ENCODE measurements around the gene SLC39A13.

Gene SLC39A13

DNA sequence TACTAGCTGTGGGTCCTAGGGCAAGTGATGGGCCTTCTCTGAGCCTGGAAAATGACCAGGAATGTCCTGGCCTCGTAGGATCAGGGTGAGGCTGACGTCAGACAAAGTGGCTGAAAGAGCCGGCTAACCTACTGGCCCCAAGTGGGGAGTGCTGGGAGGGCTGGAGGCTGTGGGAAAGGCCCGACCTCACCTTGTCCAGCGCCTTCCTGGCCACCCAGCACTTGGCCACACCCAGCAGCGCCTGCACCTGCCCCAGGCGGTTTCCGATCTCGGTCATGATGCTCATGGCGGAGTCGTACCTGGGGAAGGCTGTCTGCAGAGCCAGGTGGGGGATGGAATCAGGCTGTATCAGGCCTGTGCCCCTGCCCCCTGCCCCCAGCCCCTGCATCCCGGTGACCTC is 33.0 kb downstream of the SLC39A13 start:
- Histone ChIP-seq H3K9me3 (ENCODE audit: control insufficient read depth in 1 of 2, low read length in 2 of 2) (peaks cover 0 to 5% of the 10 kb centered on the region in 2 donors), H3K4me3 (ENCODE audit: low read depth in 1 of 2, low read length in 2 of 2) (no peak overlapping the region), H3K36me3 (ENCODE audit: control insufficient read depth in 1 of 2, insufficient read depth in 2 of 2, low read length in 2 of 2) (no peaks in the 10 kb centered on the region), H3K27ac (ENCODE audit: low read depth, low read length) (no peak overlapping the region), H3K4me1 (ENCODE audit: control insufficient read depth in 1 of 2, insufficient read depth in 2 of 2, low read length in 2 of 2) (peaks cover 3 to 6% of the 10 kb centered on the region in 2 donors), H3K27me3 (ENCODE audit: control insufficient read depth in 1 of 2, insufficient read depth in 2 of 2, low read length in 2 of 2) (no peaks in the 10 kb centered on the region), H3K9ac (ENCODE audit: low read depth in 1 of 2, low read length in 2 of 2) (no peak overlapping the region)

DNA sequence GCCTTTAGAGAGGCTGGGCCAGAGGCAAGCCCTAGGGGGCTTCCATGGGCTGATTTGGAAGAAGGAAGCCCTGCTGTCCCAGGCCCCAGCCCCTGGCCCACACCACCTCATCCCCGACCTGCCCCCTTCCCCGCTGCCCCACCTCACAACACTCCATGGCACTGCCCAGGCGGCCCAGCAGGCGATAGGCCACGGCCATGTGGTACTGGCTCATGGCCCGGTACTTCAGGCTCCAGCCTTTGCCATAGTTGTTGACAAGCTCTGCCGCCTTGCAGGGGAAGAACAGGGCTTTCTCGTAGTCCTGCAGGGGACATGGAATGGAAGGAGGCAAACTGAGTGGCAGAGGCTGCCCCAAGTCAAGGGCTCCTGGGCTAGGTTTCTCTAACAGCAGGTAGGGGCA is 34.1 kb downstream of the SLC39A13 start:
- no peaks in the 10 kb centered on the region for H3K36me3 ChIP-seq (ENCODE audit: control insufficient read depth in 1 of 2, insufficient read depth in 2 of 2, low read length in 2 of 2)
- H3K4me1 ChIP-seq (ENCODE audit: control insufficient read depth in 1 of 2, insufficient read depth in 2 of 2, low read length in 2 of 2) = peaks cover 3 to 6% of the 10 kb centered on the region in 2 donors
- no peaks in the 10 kb centered on the region for H3K27me3 ChIP-seq (ENCODE audit: control insufficient read depth in 1 of 2, insufficient read depth in 2 of 2, low read length in 2 of 2)
- H3K9ac ChIP-seq (ENCODE audit: low read depth in 1 of 2, low read length in 2 of 2) = no peak overlapping the region
- no peak overlapping the region for H3K27ac ChIP-seq (ENCODE audit: low read depth, low read length)
- no peaks in the 10 kb centered on the region for H3K9me3 ChIP-seq (ENCODE audit: control insufficient read depth in 1 of 2, low read length in 2 of 2)
- no peak overlapping the region for H3K4me3 ChIP-seq (ENCODE audit: low read depth in 1 of 2, low read length in 2 of 2)

DNA sequence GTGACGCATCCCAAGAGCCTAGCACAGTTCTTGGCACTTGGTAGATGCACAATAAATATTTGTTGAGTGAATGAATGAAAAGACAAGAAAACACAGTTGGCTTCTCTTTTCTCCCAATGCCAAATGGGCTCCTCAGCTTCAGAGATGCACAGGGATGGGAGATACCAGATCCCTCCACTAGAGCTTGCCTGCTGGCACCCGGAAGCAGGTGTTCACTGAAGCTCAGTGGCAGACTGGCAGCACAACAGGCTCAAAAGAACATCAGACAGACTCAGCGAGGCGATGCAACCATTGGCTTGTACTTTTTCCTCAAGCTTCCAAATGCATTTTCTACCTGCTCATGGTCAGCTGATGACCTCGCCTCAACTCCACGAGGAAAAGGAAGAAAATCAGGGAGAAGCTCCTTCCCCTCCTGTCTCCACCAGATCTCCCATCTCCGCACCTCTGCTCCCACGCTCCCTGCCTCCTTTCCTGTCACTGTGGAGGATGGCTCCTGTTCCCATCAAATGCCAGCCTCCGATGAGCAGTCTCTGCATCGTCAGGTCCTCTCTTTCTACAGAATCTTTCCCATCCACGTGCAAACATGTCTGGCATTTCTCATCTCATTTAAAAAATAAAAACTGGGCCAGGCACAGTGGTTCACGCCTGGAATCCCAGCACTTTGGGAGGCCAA is 34.8 kb downstream of the SLC39A13 start:
- no peaks in the 10 kb centered on the region for H3K9me3 ChIP-seq (ENCODE audit: control insufficient read depth in 1 of 2, low read length in 2 of 2)
- H3K27ac ChIP-seq (ENCODE audit: low read depth, low read length) = no peak overlapping the region
- no peaks in the 10 kb centered on the region for H3K36me3 ChIP-seq (ENCODE audit: control insufficient read depth in 1 of 2, insufficient read depth in 2 of 2, low read length in 2 of 2)
- H3K4me1 ChIP-seq (ENCODE audit: control insufficient read depth in 1 of 2, insufficient read depth in 2 of 2, low read length in 2 of 2) = no peaks in the 10 kb centered on the region
- no peak overlapping the region for H3K4me3 ChIP-seq (ENCODE audit: low read depth in 1 of 2, low read length in 2 of 2)
- no peaks in the 10 kb centered on the region for H3K27me3 ChIP-seq (ENCODE audit: control insufficient read depth in 1 of 2, insufficient read depth in 2 of 2, low read length in 2 of 2)
- no peak overlapping the region for H3K9ac ChIP-seq (ENCODE audit: low read depth in 1 of 2, low read length in 2 of 2)

DNA sequence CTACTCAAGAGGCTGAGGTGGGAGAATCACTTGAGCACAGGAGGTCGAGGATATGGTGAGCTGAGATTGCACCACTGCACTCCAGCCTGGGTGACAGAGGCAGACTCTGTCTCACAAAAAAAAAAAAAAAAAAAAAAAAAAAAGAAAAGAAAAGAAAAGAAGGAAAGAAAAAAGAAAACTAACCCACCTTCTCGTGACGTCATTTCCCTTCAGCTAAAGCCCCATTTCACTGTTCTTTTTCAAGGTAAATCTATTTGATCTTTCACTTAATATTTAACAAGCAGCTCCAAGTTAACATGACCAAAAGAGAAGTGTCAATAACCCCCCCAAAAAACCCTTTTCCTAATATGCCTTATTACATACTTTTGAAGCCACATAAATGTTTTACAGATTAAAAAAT is 35.4 kb downstream of the SLC39A13 start:
- Histone ChIP-seq H3K9ac (ENCODE audit: low read depth in 1 of 2, low read length in 2 of 2) (no peak overlapping the region), H3K27me3 (ENCODE audit: control insufficient read depth in 1 of 2, insufficient read depth in 2 of 2, low read length in 2 of 2) (no peaks in the 10 kb centered on the region), H3K9me3 (ENCODE audit: control insufficient read depth in 1 of 2, low read length in 2 of 2) (no peaks in the 10 kb centered on the region), H3K36me3 (ENCODE audit: control insufficient read depth in 1 of 2, insufficient read depth in 2 of 2, low read length in 2 of 2) (no peaks in the 10 kb centered on the region), H3K4me3 (ENCODE audit: low read depth in 1 of 2, low read length in 2 of 2) (no peak overlapping the region), H3K4me1 (ENCODE audit: control insufficient read depth in 1 of 2, insufficient read depth in 2 of 2, low read length in 2 of 2) (no peaks in the 10 kb centered on the region), H3K27ac (ENCODE audit: low read depth, low read length) (no peak overlapping the region)

DNA sequence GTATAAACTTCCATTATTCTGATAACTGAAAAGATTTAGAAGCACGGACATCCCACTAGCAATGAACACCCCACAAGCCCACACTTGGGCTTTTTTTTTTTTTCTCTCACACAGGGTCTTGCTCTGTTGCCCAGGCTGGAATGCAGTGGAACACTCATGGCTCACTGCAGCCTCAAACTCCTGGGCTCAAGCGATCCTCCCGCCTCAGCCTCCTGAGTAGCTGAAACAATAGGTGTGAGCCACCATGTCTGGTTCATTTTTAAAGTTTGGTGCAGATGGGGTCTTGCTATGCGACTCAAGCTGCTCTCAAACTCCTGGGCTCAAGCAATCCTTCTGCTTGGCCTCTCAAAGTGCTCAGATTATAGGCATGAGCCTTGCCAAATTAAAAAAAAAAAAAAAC is 37.5 kb downstream of the SLC39A13 start:
- H3K9me3 ChIP-seq (ENCODE audit: control insufficient read depth in 1 of 2, low read length in 2 of 2) = no peaks in the 10 kb centered on the region
- H3K4me3 ChIP-seq (ENCODE audit: low read depth in 1 of 2, low read length in 2 of 2) = no peak overlapping the region
- no peak overlapping the region for H3K27ac ChIP-seq (ENCODE audit: low read depth, low read length)
- no peaks in the 10 kb centered on the region for H3K36me3 ChIP-seq (ENCODE audit: control insufficient read depth in 1 of 2, insufficient read depth in 2 of 2, low read length in 2 of 2)
- no peaks in the 10 kb centered on the region for H3K27me3 ChIP-seq (ENCODE audit: control insufficient read depth in 1 of 2, insufficient read depth in 2 of 2, low read length in 2 of 2)
- no peaks in the 10 kb centered on the region for H3K4me1 ChIP-seq (ENCODE audit: control insufficient read depth in 1 of 2, insufficient read depth in 2 of 2, low read length in 2 of 2)
- H3K9ac ChIP-seq (ENCODE audit: low read depth in 1 of 2, low read length in 2 of 2) = no peak overlapping the region

DNA sequence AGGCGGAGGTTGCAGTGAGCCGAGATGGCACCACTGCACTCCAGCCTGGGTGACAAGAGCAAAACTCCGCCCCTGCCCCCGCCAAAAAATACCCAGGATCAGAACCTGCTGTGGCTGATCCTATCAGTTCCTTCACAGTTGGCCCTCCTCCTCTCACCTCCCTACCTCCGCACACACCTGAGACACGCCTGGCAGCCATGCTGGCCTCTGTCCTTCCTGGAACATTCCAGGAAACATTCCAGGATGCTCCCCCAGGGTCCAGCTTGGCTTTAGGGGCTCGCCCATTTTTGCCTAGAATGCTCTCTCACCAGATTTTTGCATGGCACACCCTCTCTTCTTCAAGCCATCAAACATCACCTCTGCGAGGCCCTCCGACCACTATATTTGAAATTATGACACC is 38.4 kb downstream of the SLC39A13 start:
- Histone ChIP-seq H3K27ac (ENCODE audit: low read depth, low read length) (no peak overlapping the region), H3K36me3 (ENCODE audit: control insufficient read depth in 1 of 2, insufficient read depth in 2 of 2, low read length in 2 of 2) (no peaks in the 10 kb centered on the region), H3K9me3 (ENCODE audit: control insufficient read depth in 1 of 2, low read length in 2 of 2) (no peaks in the 10 kb centered on the region), H3K4me1 (ENCODE audit: control insufficient read depth in 1 of 2, insufficient read depth in 2 of 2, low read length in 2 of 2) (no peaks in the 10 kb centered on the region), H3K27me3 (ENCODE audit: control insufficient read depth in 1 of 2, insufficient read depth in 2 of 2, low read length in 2 of 2) (no peaks in the 10 kb centered on the region), H3K9ac (ENCODE audit: low read depth in 1 of 2, low read length in 2 of 2) (no peak overlapping the region), H3K4me3 (ENCODE audit: low read depth in 1 of 2, low read length in 2 of 2) (no peak overlapping the region)

DNA sequence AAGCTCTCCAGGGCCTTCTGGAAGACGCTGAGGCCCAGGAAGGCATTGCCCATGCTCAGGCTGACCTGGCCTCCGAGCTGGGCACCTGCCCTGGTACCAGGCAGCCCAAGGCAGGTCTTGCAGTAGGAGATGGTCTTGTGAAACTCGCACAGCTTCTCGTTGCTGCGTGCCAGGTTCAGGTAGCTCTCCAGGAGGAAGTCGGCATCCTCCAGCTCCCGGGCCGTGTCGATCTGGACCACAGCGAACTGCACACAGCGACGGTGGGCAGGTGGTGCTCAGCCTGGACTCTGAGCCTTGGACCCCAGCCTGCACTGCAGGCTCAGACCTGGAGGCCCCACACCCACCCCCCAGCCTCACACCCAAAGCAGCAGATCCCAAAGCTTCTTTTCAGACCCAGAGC is 39.5 kb downstream of the SLC39A13 start:
- no peak overlapping the region for H3K9ac ChIP-seq (ENCODE audit: low read depth in 1 of 2, low read length in 2 of 2)
- H3K27me3 ChIP-seq (ENCODE audit: control insufficient read depth in 1 of 2, insufficient read depth in 2 of 2, low read length in 2 of 2) = no peaks in the 10 kb centered on the region
- H3K27ac ChIP-seq (ENCODE audit: low read depth, low read length) = no peak overlapping the region
- no peaks in the 10 kb centered on the region for H3K36me3 ChIP-seq (ENCODE audit: control insufficient read depth in 1 of 2, insufficient read depth in 2 of 2, low read length in 2 of 2)
- no peaks in the 10 kb centered on the region for H3K4me1 ChIP-seq (ENCODE audit: control insufficient read depth in 1 of 2, insufficient read depth in 2 of 2, low read length in 2 of 2)
- no peaks in the 10 kb centered on the region for H3K9me3 ChIP-seq (ENCODE audit: control insufficient read depth in 1 of 2, low read length in 2 of 2)
- H3K4me3 ChIP-seq (ENCODE audit: low read depth in 1 of 2, low read length in 2 of 2) = no peak overlapping the region

DNA sequence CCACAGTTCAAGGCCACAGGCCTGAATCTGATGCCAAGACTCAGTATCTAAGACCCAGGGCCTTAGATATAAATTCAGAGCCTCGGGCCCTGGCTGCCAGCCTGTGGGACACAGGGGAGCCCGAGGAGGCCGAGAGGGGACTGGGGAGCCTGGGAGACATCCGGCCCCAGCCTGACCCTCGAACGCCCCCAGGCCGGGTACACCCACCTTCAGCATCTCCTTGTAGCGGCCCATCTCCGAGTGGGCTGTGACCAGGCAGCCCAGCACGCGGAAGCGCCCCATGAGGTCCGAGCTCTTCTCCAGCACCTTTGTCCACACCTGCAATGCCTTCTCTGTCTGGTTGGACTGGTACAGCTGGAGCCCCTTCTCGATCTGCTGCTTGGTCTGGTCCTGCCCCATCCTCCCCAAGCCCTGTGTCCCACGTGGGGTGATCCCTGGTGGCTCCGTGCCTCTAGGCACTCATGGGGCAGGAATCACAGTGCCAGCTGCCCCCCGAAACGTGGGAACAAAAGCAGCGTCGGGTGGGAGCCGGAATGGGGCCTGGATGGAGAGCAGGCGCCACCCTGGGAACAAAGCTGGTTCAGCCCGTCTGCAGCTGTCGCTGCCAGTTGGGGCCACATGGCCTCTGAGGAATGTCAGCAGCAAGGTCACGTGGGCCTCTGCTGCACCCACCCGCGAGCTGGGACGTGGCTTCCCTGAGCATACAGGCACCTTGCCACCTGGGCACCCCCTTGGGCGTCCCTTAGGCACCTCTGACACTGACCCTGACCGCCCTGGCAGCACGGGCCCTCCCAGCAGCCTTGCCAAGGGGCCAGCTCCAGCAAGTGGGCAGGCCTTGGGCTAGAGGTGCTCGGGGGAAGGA is 40.4 kb downstream of the SLC39A13 start, which contains the start of gene RAPSN:
Gene RAPSN, minus strand, starts transcription at position 571 of the 862 bp plus-strand sequence. Its CDS starts 172 bp downstream, at position 399.
- H3K27ac ChIP-seq (ENCODE audit: low read depth, low read length) = no peak within 1 kb of the TSS
- H3K9me3 ChIP-seq (ENCODE audit: control insufficient read depth in 1 of 2, low read length in 2 of 2) = no peaks in the 10 kb centered on the region

DNA sequence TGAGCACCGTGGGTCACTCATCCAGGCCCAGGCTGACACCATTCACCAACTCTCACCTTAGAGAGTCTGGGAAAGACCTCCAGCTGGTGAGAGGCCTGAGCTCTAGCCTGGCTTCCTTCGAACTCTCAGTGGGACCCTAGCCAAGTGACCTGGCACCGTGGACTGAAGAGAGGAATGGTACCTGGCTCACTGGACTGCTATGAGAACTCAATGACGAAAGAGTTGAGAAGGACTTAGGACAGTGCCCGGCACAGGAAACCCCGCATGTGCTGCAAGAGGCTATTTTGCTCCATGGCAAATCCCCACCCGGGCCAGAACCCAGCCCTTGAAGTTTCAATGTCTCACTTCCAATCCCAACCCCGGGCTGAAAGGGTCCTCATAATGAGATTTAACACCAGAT is 41.2 kb downstream of the SLC39A13 start:
- H3K9ac ChIP-seq (ENCODE audit: low read depth in 1 of 2, low read length in 2 of 2) = no peak overlapping the region
- no peaks in the 10 kb centered on the region for H3K9me3 ChIP-seq (ENCODE audit: control insufficient read depth in 1 of 2, low read length in 2 of 2)
- no peaks in the 10 kb centered on the region for H3K36me3 ChIP-seq (ENCODE audit: control insufficient read depth in 1 of 2, insufficient read depth in 2 of 2, low read length in 2 of 2)
- no peak overlapping the region for H3K27ac ChIP-seq (ENCODE audit: low read depth, low read length)
- H3K4me3 ChIP-seq (ENCODE audit: low read depth in 1 of 2, low read length in 2 of 2) = no peak overlapping the region
- H3K4me1 ChIP-seq (ENCODE audit: control insufficient read depth in 1 of 2, insufficient read depth in 2 of 2, low read length in 2 of 2) = no peaks in the 10 kb centered on the region
- no peaks in the 10 kb centered on the region for H3K27me3 ChIP-seq (ENCODE audit: control insufficient read depth in 1 of 2, insufficient read depth in 2 of 2, low read length in 2 of 2)

More for the DNA sequence above, 40.4 kb downstream of the SLC39A13 start, which contains the start of gene RAPSN:
- H3K4me3 ChIP-seq (ENCODE audit: low read depth in 1 of 2, low read length in 2 of 2) = no peak within 1 kb of the TSS
- H3K36me3 ChIP-seq (ENCODE audit: control insufficient read depth in 1 of 2, insufficient read depth in 2 of 2, low read length in 2 of 2) = no peaks in the 10 kb centered on the region
- no peak within 1 kb of the TSS for H3K9ac ChIP-seq (ENCODE audit: low read depth in 1 of 2, low read length in 2 of 2)
- no peaks in the 10 kb centered on the region for H3K4me1 ChIP-seq (ENCODE audit: control insufficient read depth in 1 of 2, insufficient read depth in 2 of 2, low read length in 2 of 2)
- H3K27me3 ChIP-seq (ENCODE audit: control insufficient read depth in 1 of 2, insufficient read depth in 2 of 2, low read length in 2 of 2) = no peaks in the 10 kb centered on the region

DNA sequence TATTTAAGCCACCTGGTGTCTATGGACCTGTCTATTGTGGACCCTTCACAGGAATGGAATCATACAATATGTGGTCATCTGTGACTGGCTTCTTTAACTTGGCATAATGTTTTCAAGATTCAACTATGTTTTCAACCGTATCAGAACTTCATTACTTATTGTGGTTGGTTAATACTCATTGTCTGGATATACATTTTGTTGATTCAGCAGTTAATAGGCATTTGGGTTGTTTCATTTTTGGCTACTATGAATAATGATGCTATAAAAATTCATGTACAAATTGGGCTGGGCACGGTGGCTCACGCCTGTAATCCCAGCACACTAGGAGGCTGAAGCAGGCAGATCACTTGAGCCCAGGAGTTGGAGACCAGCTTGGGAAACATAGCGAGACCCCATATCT is 43.0 kb downstream of the SLC39A13 start:
- no peak overlapping the region for H3K27ac ChIP-seq (ENCODE audit: low read depth, low read length)
- H3K27me3 ChIP-seq (ENCODE audit: control insufficient read depth in 1 of 2, insufficient read depth in 2 of 2, low read length in 2 of 2) = no peaks in the 10 kb centered on the region
- no peak overlapping the region for H3K4me3 ChIP-seq (ENCODE audit: low read depth in 1 of 2, low read length in 2 of 2)
- no peaks in the 10 kb centered on the region for H3K9me3 ChIP-seq (ENCODE audit: control insufficient read depth in 1 of 2, low read length in 2 of 2)
- H3K36me3 ChIP-seq (ENCODE audit: control insufficient read depth in 1 of 2, insufficient read depth in 2 of 2, low read length in 2 of 2) = no peaks in the 10 kb centered on the region
- no peak overlapping the region for H3K9ac ChIP-seq (ENCODE audit: low read depth in 1 of 2, low read length in 2 of 2)
- H3K4me1 ChIP-seq (ENCODE audit: control insufficient read depth in 1 of 2, insufficient read depth in 2 of 2, low read length in 2 of 2) = no peaks in the 10 kb centered on the region
